SK-N-SH treated with all-trans-retinoic acid at 6 μM for 48 hours (cell line): ENCODE measurements around the gene CTCF.

Source experiments
- CREB5 ChIP-seq: fragments of 250-450 bp; sonication (Bioruptor Pico); IDR thresholded peaks from 2 replicates; pipeline ENCODE4 v1.5.1; 2020; ENCODE audit warnings: low read depth, mild to moderate bottlenecking, moderate library complexity
- ISL1 ChIP-seq: fragments of 250-450 bp; sonication (Bioruptor Pico); IDR thresholded peaks from 2 replicates; pipeline ENCODE4 v2.1.2; 2022; ENCODE audit warnings: mild to moderate bottlenecking, moderate library complexity
- ZFP30 ChIP-seq: fragments of 450-650 bp; formaldehyde crosslinking; IDR thresholded peaks from 2 replicates; pipeline ENCODE4 v1.5.0; 2022; ENCODE audit warnings: mild to moderate bottlenecking, moderate library complexity

GRCh38 chr16:67551972-67552371 is 10.4 kb upstream of the CTCF start:
- TF ChIP-seq ISL1 (CRISPR knock-in tag) (no peak), ZFP30 (CRISPR knock-in tag) (no peak), CREB5 (CRISPR knock-in tag) (no peak)
